Smooth muscle cell (in vitro differentiated cells): ENCODE data around the gene GOLGA6L25. TPM values are rescaled to one million over a fixed set of nuclear protein-coding genes. Genes with fewer than 3 reads are reported as not detected.
"Not testable (repeated sequence)": the region's sequence is repeated elsewhere in the genome, so short reads cannot be mapped to it uniquely, and the experiment has no call there.

ENCODE experiments used
- DNase-seq: peaks from one replicate; lab custom pipeline; 2025; ENCODE audit not compliant: unreplicated experiment; lab: John Stamatoyannopoulos, UW
- H2AFZ ChIP-seq: fragments of 200-600 bp; sonication (generic); 2 replicates; pipeline ENCODE4 v1.6.0; 2016; ENCODE audit warnings: antibody characterized with exemption, low read depth, mild to moderate bottlenecking
- H3F3A ChIP-seq: fragments of 200-600 bp; sonication (generic); 2 replicates; pipeline ENCODE4 v1.6.0; 2017; ENCODE audit warnings: antibody characterized with exemption, low read depth
- H3K27ac ChIP-seq: fragments of 200-600 bp; sonication (generic); 2 replicates; pipeline ENCODE4 v1.5.1; 2016; ENCODE audit warnings: low read depth, mild to moderate bottlenecking
- H3K27me3 ChIP-seq: fragments of 200-600 bp; sonication (generic); 2 replicates; pipeline ENCODE4 v1.6.1; 2016; ENCODE audit warnings: low read depth, mild to moderate bottlenecking
- H3K36me3 ChIP-seq: fragments of 200-600 bp; sonication (generic); 2 replicates; pipeline ENCODE4 v1.5.1; 2016; ENCODE audit warnings: low read depth
- H3K4me1 ChIP-seq: fragments of 200-600 bp; sonication (generic); 2 replicates; pipeline ENCODE4 v1.5.1; 2016; ENCODE audit warnings: low read depth
- H3K4me2 ChIP-seq: fragments of 200-600 bp; sonication (generic); 2 replicates; pipeline ENCODE4 v1.6.0; 2016; ENCODE audit warnings: mild to moderate bottlenecking
- H3K4me3 ChIP-seq: fragments of 200-600 bp; sonication (generic); 2 replicates; pipeline ENCODE4 v1.5.1; 2016; ENCODE audit warnings: mild to moderate bottlenecking
- H3K79me2 ChIP-seq: fragments of 200-600 bp; sonication (generic); 2 replicates; pipeline ENCODE4 v1.6.0; 2016; ENCODE audit warnings: low read depth, mild to moderate bottlenecking
- H3K9ac ChIP-seq: fragments of 200-600 bp; sonication (generic); 2 replicates; pipeline ENCODE4 v1.6.0; 2016; ENCODE audit warnings: low read depth
- H3K9me3 ChIP-seq: fragments of 200-600 bp; sonication (generic); replicated peaks from 2 replicates; pipeline ENCODE4 v1.5.1; 2016; ENCODE audit warnings: low read depth
- H4K20me1 ChIP-seq: fragments of 200-600 bp; sonication (generic); 2 replicates; pipeline ENCODE4 v1.6.0; 2016; ENCODE audit warnings: low read depth
- WGBS: methylation state at CpG from one replicate; pipeline ENCODE4 v1.1.7; 2016; ENCODE audit warnings: low lambda C conversion rate; 5-methylcytosine and 5-hydroxymethylcytosine counted together
- polyA plus RNA-seq: library from polyadenylated mRNA; unstranded; fragments of >200 nt; fragmentation: Nextera tagmentation; extraction: Ambion mirVana; gene quantifications from 2 replicates; pipeline ENCODE4 v1.2.1, GENCODE V29; 2016
- small RNA-seq: library from RNA; depleted of rRNA; stranded (forward); fragments of <200 nt; gene quantifications from one replicate; pipeline ENCODE3, GENCODE V24; 2014
- total RNA-seq: library from RNA; depleted of rRNA; stranded (reverse); fragments of >200 nt; gene quantifications from 2 replicates; pipeline ENCODE4 v1.2.3, GENCODE V29; 2014

Gene GOLGA6L25
- total and polyA plus RNA-seq, 2 experiments from 2014 or later, result not detected

GRCh38 chr15:28592395-28592794 lies 39.0 kb downstream of the GOLGA6L25 start:
- H3K9ac ChIP-seq, H4K20me1 ChIP-seq, H3K27ac ChIP-seq, H3F3A ChIP-seq, H3K36me3 ChIP-seq, H3K4me1 ChIP-seq, H3K4me3 ChIP-seq, DNase-seq, H3K79me2 ChIP-seq, H3K27me3 ChIP-seq, H3K9me3 ChIP-seq, H3K4me2 ChIP-seq, H2AFZ ChIP-seq: not testable (repeated sequence)
- no CpG with 5 or more reads among the region's 3 CpGs for WGBS

- WGBS, result 93% methylated on average over 2 of the region's 5 CpGs
- not testable (repeated sequence) for H3K27ac ChIP-seq, H3K27me3 ChIP-seq, H3K9me3 ChIP-seq, H3K4me2 ChIP-seq, H3K4me1 ChIP-seq, DNase-seq, H3K4me3 ChIP-seq, H4K20me1 ChIP-seq, H2AFZ ChIP-seq, H3K9ac ChIP-seq, H3K79me2 ChIP-seq, H3F3A ChIP-seq, H3K36me3 ChIP-seq
Observed at GRCh38 chr15:28593424-28594129, 40.2 kb downstream of the GOLGA6L25 start.

GRCh38 chr15:28597471-28597870 lies 44.1 kb downstream of the GOLGA6L25 start:
- not testable (repeated sequence) for H4K20me1 ChIP-seq, H3K4me1 ChIP-seq, DNase-seq, H3K9ac ChIP-seq, H3K27ac ChIP-seq, H3K4me3 ChIP-seq, H3K4me2 ChIP-seq, H3F3A ChIP-seq, H3K9me3 ChIP-seq, H2AFZ ChIP-seq, H3K27me3 ChIP-seq, H3K36me3 ChIP-seq, H3K79me2 ChIP-seq
- no CpG with 5 or more reads among the region's 10 CpGs for WGBS

GRCh38 chr15:28598209-28598608 lies 44.8 kb downstream of the GOLGA6L25 start:
- H2AFZ ChIP-seq, H3K27me3 ChIP-seq, H3F3A ChIP-seq, H3K9me3 ChIP-seq, DNase-seq, H3K4me2 ChIP-seq, H4K20me1 ChIP-seq, H3K9ac ChIP-seq, H3K27ac ChIP-seq, H3K79me2 ChIP-seq, H3K4me1 ChIP-seq, H3K36me3 ChIP-seq, H3K4me3 ChIP-seq: not testable (repeated sequence)
- 93% methylated on average over 5 of the region's 8 CpGs for WGBS

- WGBS, result 100% methylated on average over 5 of the region's 9 CpGs
- not testable (repeated sequence) for DNase-seq, H3K4me3 ChIP-seq, H3K4me2 ChIP-seq, H3K36me3 ChIP-seq, H2AFZ ChIP-seq, H3K4me1 ChIP-seq, H3K9ac ChIP-seq, H3K27me3 ChIP-seq, H3K27ac ChIP-seq, H3K9me3 ChIP-seq, H3F3A ChIP-seq, H3K79me2 ChIP-seq, H4K20me1 ChIP-seq
Observed at GRCh38 chr15:28602152-28602551, 48.8 kb downstream of the GOLGA6L25 start.

Small RNA genes within 50 kb of the gene (small RNA-seq; reads per million reads assigned to genes)
- not detected for gene AC138749.2
- gene RF00017, result not detected

Other genes starting within 250 kb of the GOLGA6L25 start
- gene HERC2, start 231.4 kb upstream of the GOLGA6L25 start, total RNA-seq, result 23.4 and 33.1 TPM in 2 replicates
- gene HERC2, start 231.4 kb upstream of the GOLGA6L25 start, polyA plus RNA-seq, result 19.9 and 30.6 TPM in 2 replicates
- gene GOLGA6L24, start 195.5 kb upstream of the GOLGA6L25 start, total RNA-seq, result not detected in 2 replicates
- not detected in 2 replicates for gene GOLGA6L24, start 195.5 kb upstream of the GOLGA6L25 start, polyA plus RNA-seq
- gene GOLGA8F, start 174.9 kb upstream of the GOLGA6L25 start, total RNA-seq, result not detected in 2 replicates
- gene GOLGA8F, start 174.9 kb upstream of the GOLGA6L25 start, polyA plus RNA-seq, result not detected in 2 replicates
- 0.13 TPM in 1 of 2 replicates, not detected in the other for gene GOLGA8G, start 20.6 kb upstream of the GOLGA6L25 start, total RNA-seq
- not detected in 2 replicates for gene GOLGA8G, start 20.6 kb upstream of the GOLGA6L25 start, polyA plus RNA-seq
- 0.18 and 0.67 TPM in 2 replicates for gene GOLGA8M, start 158.9 kb downstream of the GOLGA6L25 start, total RNA-seq
- not detected in 2 replicates for gene GOLGA8M, start 158.9 kb downstream of the GOLGA6L25 start, polyA plus RNA-seq